H1 (cell line): Measurements from ENCODE around the gene PARD6B. TPM values are rescaled to one million over a fixed set of nuclear protein-coding genes. Genes with fewer than 3 reads are reported as not detected.

Experiments
- BACH1 ChIP-seq: IDR thresholded peaks from 2 replicates; pipeline ENCODE4 v1.6.1; 2012; ENCODE audit warnings: low read length, improper control_type of control experiment
- CBX8 ChIP-seq: fragments of 300-800, 300-1000 bp; sonication (generic); IDR thresholded peaks from 2 replicates; pipeline ENCODE4 v1.7.1; 2016; ENCODE audit warnings: low read depth, low read length, borderline replicate concordance
- CEBPB ChIP-seq: IDR thresholded peaks from 2 replicates; pipeline ENCODE4 v1.6.1; 2012; ENCODE audit warnings: low read depth, low read length
- CREB1 ChIP-seq: IDR thresholded peaks from 2 replicates; pipeline ENCODE4 v1.6.1; 2012; ENCODE audit warnings: inconsistent platforms
- CTBP2 ChIP-seq: IDR thresholded peaks from 2 replicates; pipeline ENCODE4 v1.7.0; 2011; ENCODE audit warnings: borderline replicate concordance, mild to moderate bottlenecking, moderate library complexity, mixed read lengths, low read length; ENCODE audit not compliant: insufficient read depth, insufficient read length
- HDAC6 ChIP-seq: IDR thresholded peaks from one replicate; pipeline ENCODE4 v1.7.1; 2012; ENCODE audit warnings: low read depth, mild to moderate bottlenecking, inconsistent platforms, low read length, moderate library complexity
- POLR2A ChIP-seq, 2 experiments: IDR thresholded peaks; 1 replicate in 1 of 2; 2 replicates in 1 of 2; pipeline ENCODE4 v1.6.1; 2011; ENCODE audit warnings: low read depth in 2 of 2, low read length in 2 of 2, mild to moderate bottlenecking in 2 of 2; ENCODE audit errors: control extremely low read depth in 1 of 2
- POLR2AphosphoS5 ChIP-seq: IDR thresholded peaks from 2 replicates; pipeline ENCODE4 v1.6.1; 2011; ENCODE audit warnings: low read depth, low read length
- RXRA ChIP-seq: IDR thresholded peaks from 2 replicates; pipeline ENCODE4 v1.6.1; 2011; ENCODE audit warnings: low read depth, mild to moderate bottlenecking, low read length, moderate library complexity; ENCODE audit not compliant: insufficient read depth
- SP1 ChIP-seq: IDR thresholded peaks from 2 replicates; pipeline ENCODE4 v1.6.1; 2011; ENCODE audit warnings: low read depth, low read length
- SRF ChIP-seq: IDR thresholded peaks from 2 replicates; pipeline ENCODE4 v1.6.1; 2011; ENCODE audit warnings: mild to moderate bottlenecking, low read depth, low read length, moderate library complexity
- SUZ12 ChIP-seq: fragments of 200-600 bp; sonication (generic); IDR thresholded peaks from 2 replicates; pipeline ENCODE4 v1.6.1; 2012; ENCODE audit warnings: mild to moderate bottlenecking, inconsistent platforms, low read length, moderate library complexity, mixed read lengths
- ZNF274 ChIP-seq: IDR thresholded peaks from 2 replicates; pipeline ENCODE4 v1.7.0; 2012; ENCODE audit warnings: low read length, borderline replicate concordance; ENCODE audit errors: extremely low read depth
- polyA plus RNA-seq, 7 experiments: library from polyadenylated mRNA; depleted of rRNA in 3 of 7; stranded (reverse) in 5 of 7; unstranded in 2 of 7; fragments of >200 nt in 5 of 7; fragments of 200-250 nt in 2 of 7; gene quantifications; 1 replicate in 5 of 7; 2 replicates in 1 of 7; 4 replicates in 1 of 7; pipeline versions ENCODE4 v1.2.1 to v1.2.3, GENCODE V29; 2011 to 2013; ENCODE audit warnings: missing spikeins in 2 of 7, mixed read lengths in 2 of 7
- total RNA-seq: library from RNA; stranded (reverse); fragmentation: NEBNext Ultra II Directional; extraction: Animal tissue kit (Norgen Biotek cat#: 25700); gene quantifications from 2 replicates; pipeline ENCODE4 v1.2.1, GENCODE V29; 2021
- TF ChIP-seq, protein P1 (sequence below): IDR thresholded peaks from 2 replicates; pipeline ENCODE4 v1.6.1; 2011; ENCODE audit warnings: low read length, improper control_type of control experiment
- TF ChIP-seq, protein P2 (sequence below): IDR thresholded peaks from 2 replicates; pipeline ENCODE4 v1.6.1; 2012; ENCODE audit warnings: inconsistent platforms

PARD6B gene
- total and polyA plus RNA-seq, 2 of the 8 experiments (the other 6 are each of a cell fraction or from before 2014, with no cell fraction given), result 5.2 to 34.1 TPM

- TF ChIP-seq CBX8 (no peak), HDAC6 (no peak), CTBP2 (peak; percentile 90), CREB1 (peak; percentile 54), ZNF274 (no peak), BACH1 (peak; percentile 64; the same call in 1 of the 2 replicates), SRF (no peak), CEBPB (no peak), SP1 (peak; percentile 59; the same call in 1 of the 2 replicates), RXRA (no peak), SUZ12 (no peak), POLR2AphosphoS5 (0 out of 2 replicates have a peak, but pooled peaks have one; percentile 26), POLR2A (IDR thresholded peaks at IDR 0.05; ENCODE audit: control extremely low read depth in 1 of 2, low read depth in 2 of 2, low read length in 2 of 2) (peak in 1 of 2 experiments; percentile 74; a peak in 2 of 3 replicates)
- TF ChIP-seq, protein P1, sequence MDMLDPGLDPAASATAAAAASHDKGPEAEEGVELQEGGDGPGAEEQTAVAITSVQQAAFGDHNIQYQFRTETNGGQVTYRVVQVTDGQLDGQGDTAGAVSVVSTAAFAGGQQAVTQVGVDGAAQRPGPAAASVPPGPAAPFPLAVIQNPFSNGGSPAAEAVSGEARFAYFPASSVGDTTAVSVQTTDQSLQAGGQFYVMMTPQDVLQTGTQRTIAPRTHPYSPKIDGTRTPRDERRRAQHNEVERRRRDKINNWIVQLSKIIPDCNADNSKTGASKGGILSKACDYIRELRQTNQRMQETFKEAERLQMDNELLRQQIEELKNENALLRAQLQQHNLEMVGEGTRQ, result peak; percentile 33; the same call in 1 of the 2 replicates
- TF ChIP-seq, protein P2, sequence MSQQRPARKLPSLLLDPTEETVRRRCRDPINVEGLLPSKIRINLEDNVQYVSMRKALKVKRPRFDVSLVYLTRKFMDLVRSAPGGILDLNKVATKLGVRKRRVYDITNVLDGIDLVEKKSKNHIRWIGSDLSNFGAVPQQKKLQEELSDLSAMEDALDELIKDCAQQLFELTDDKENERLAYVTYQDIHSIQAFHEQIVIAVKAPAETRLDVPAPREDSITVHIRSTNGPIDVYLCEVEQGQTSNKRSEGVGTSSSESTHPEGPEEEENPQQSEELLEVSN, result peak; percentile 82
Observed at GRCh38 chr20:50790651-50791277, 59.4 kb downstream of the PARD6B start (continued).
